IMR-90 (cell line): ENCODE measurements around the gene ATP10A. TPM values are rescaled to one million over a fixed set of nuclear protein-coding genes. Genes with fewer than 3 reads are reported as not detected.

ENCODE experiments used
- ATAC-seq: fragments of 200-7000 bp; cut with Tn5 transposase; 2 replicates; pipeline ENCODE4 v1.9.1; 2020; ENCODE audit warnings: low read depth, mild to moderate bottlenecking, moderate library complexity
- BruUV-seq: library from RNA; stranded (reverse); fragments of 400-500 nt; replicated peaks from 2 replicates; lab custom pipeline; 2021; lab: Mats Ljungman, UMichigan
- CTCF ChIA-PET: fragments of 300-600 bp; formaldehyde crosslinking; extraction: SDS; loops from one replicate; lab custom pipeline; 2021; ENCODE audit warnings: antibody characterized with exemption; lab: Yijun Ruan, JAX
- POLR2A ChIA-PET: fragments of 300-600 bp; sonication (Branson Sonifier 250); formaldehyde crosslinking; loops from one replicate; lab custom pipeline; 2022; ENCODE audit warnings: antibody characterized with exemption; ENCODE audit not compliant: unreplicated experiment; lab: Charles Lee
- DNase-seq: peaks from one replicate; pipeline ENCODE4 v3.0.0; 2013
- H2AFZ ChIP-seq: replicated peaks from 2 replicates; pipeline ENCODE3; 2013; ENCODE audit warnings: low read length, mild to moderate bottlenecking; ENCODE audit not compliant: poor library complexity
- H2AK5ac ChIP-seq: 2 replicates; pipeline ENCODE4 v1.6.1; 2013; ENCODE audit warnings: low read depth, low read length, inconsistent platforms
- H2AK9ac ChIP-seq: replicated peaks from 2 replicates; pipeline ENCODE3; 2013; ENCODE audit warnings: mild to moderate bottlenecking, low read depth, low read length, moderate library complexity; ENCODE audit not compliant: poor library complexity
- H2BK120ac ChIP-seq: 2 replicates; pipeline ENCODE4 v1.6.1; 2013; ENCODE audit warnings: low read depth, low read length, inconsistent platforms
- H2BK15ac ChIP-seq: 3 replicates; pipeline ENCODE4 v1.6.1; 2013; ENCODE audit warnings: low read depth, low read length, inconsistent platforms
- H2BK20ac ChIP-seq: 2 replicates; pipeline ENCODE4 v1.6.1; 2013; ENCODE audit warnings: low read depth, mild to moderate bottlenecking, inconsistent platforms, low read length, moderate library complexity
- H2BK5ac ChIP-seq: 2 replicates; pipeline ENCODE4 v1.6.1; 2013; ENCODE audit warnings: mild to moderate bottlenecking, low read depth, low read length, inconsistent platforms; ENCODE audit not compliant: poor library complexity, severe bottlenecking
- H3K14ac ChIP-seq: replicated peaks from 2 replicates; pipeline ENCODE4 v1.6.1; 2013; ENCODE audit warnings: low read depth, low read length, inconsistent platforms
- H3K18ac ChIP-seq: 2 replicates; pipeline ENCODE4 v1.6.1; 2013; ENCODE audit warnings: low read depth, low read length, control low read depth
- H3K23ac ChIP-seq: 2 replicates; pipeline ENCODE4 v1.6.1; 2013; ENCODE audit warnings: low read depth, low read length, inconsistent platforms
- H3K27ac ChIP-seq: 2 replicates; pipeline ENCODE4 v1.5.1; 2013; ENCODE audit warnings: mild to moderate bottlenecking, control low read depth, low read length; ENCODE audit not compliant: insufficient read depth
- H3K27me3 ChIP-seq: 2 replicates; pipeline ENCODE4 v1.6.1; 2013; ENCODE audit warnings: low read length; ENCODE audit not compliant: control insufficient read depth, insufficient read depth
- H3K36me3 ChIP-seq: 2 replicates; pipeline ENCODE4 v1.6.1; 2013; ENCODE audit warnings: low read length, mixed read lengths; ENCODE audit not compliant: control insufficient read depth, insufficient read depth
- H3K4ac ChIP-seq: 2 replicates; pipeline ENCODE4 v1.6.1; 2013; ENCODE audit warnings: low read depth, low read length, inconsistent platforms
- H3K4me1 ChIP-seq: 2 replicates; pipeline ENCODE4 v1.6.1; 2013; ENCODE audit warnings: low read length, mixed read lengths; ENCODE audit not compliant: control insufficient read depth, insufficient read depth
- H3K4me2 ChIP-seq: 2 replicates; pipeline ENCODE4 v1.6.1; 2013; ENCODE audit warnings: low read depth, mild to moderate bottlenecking, control low read depth, low read length, moderate library complexity
- H3K4me3 ChIP-seq: 2 replicates; pipeline ENCODE4 v1.5.1; 2013; ENCODE audit warnings: low read depth, mild to moderate bottlenecking, control low read depth, low read length, moderate library complexity; ENCODE audit not compliant: insufficient read depth
- H3K56ac ChIP-seq: 2 replicates; pipeline ENCODE4 v1.6.1; 2013; ENCODE audit warnings: low read length, inconsistent platforms; ENCODE audit not compliant: insufficient read depth; ENCODE audit errors: extremely low read depth
- H3K79me1 ChIP-seq, 2 experiments: 2 replicates each; pipeline ENCODE4 v1.6.1; 2013; ENCODE audit warnings: low read length in 2 of 2, inconsistent platforms in 1 of 2, low read depth in 1 of 2
- H3K9ac ChIP-seq: 2 replicates; pipeline ENCODE4 v1.6.1; 2013; ENCODE audit warnings: low read depth, low read length, control low read depth
- H3K9me1 ChIP-seq: 2 replicates; pipeline ENCODE4 v1.6.1; 2013; ENCODE audit warnings: low read length, inconsistent platforms; ENCODE audit not compliant: insufficient read depth
- H3K9me3 ChIP-seq: 2 replicates; pipeline ENCODE4 v1.6.1; 2013; ENCODE audit warnings: low read length; ENCODE audit not compliant: control insufficient read depth, insufficient read depth
- H4K20me1 ChIP-seq: 2 replicates; pipeline ENCODE4 v1.6.1; 2013; ENCODE audit warnings: low read length, inconsistent platforms; ENCODE audit not compliant: insufficient read depth
- H4K5ac ChIP-seq: 2 replicates; pipeline ENCODE4 v1.6.1; 2013; ENCODE audit warnings: mild to moderate bottlenecking, low read depth, low read length, control low read depth
- H4K8ac ChIP-seq, 2 experiments: 2 replicates each; pipeline ENCODE4 v1.6.1; 2013; ENCODE audit warnings: low read depth in 2 of 2, low read length in 2 of 2, control low read depth in 1 of 2, inconsistent platforms in 1 of 2
- H4K91ac ChIP-seq: 2 replicates; pipeline ENCODE4 v1.6.1; 2013; ENCODE audit warnings: low read depth, low read length, inconsistent platforms; ENCODE audit not compliant: insufficient read depth
- CEBPB ChIP-seq: IDR thresholded peaks from 2 replicates; pipeline ENCODE4 v1.6.1; 2012; ENCODE audit warnings: low read depth, low read length, improper control_type of control experiment
- ELK1 ChIP-seq: fragments of 150-350 bp; IDR thresholded peaks from 2 replicates; pipeline ENCODE4 v1.6.1; 2016; ENCODE audit warnings: low read depth, mild to moderate bottlenecking, low read length, moderate library complexity, borderline replicate concordance
- MAZ ChIP-seq: IDR thresholded peaks from 2 replicates; pipeline ENCODE4 v1.6.1; 2012; ENCODE audit warnings: low read depth, mild to moderate bottlenecking, low read length, improper control_type of control experiment, moderate library complexity, borderline replicate concordance
- RAD21 ChIP-seq: IDR thresholded peaks from 2 replicates; pipeline ENCODE4 v1.6.1; 2012; ENCODE audit warnings: low read length, improper control_type of control experiment
- RCOR1 ChIP-seq: IDR thresholded peaks from 2 replicates; pipeline ENCODE4 v1.6.1; 2012; ENCODE audit warnings: mild to moderate bottlenecking, low read length, improper control_type of control experiment; ENCODE audit not compliant: insufficient replicate concordance
- SMC3 ChIP-seq: fragments of 150-350 bp; IDR thresholded peaks from 2 replicates; pipeline ENCODE4 v1.6.1; 2016; ENCODE audit warnings: low read depth, mild to moderate bottlenecking, antibody characterized with exemption, low read length, moderate library complexity
- USF2 ChIP-seq: fragments of 150-350 bp; IDR thresholded peaks from 2 replicates; pipeline ENCODE4 v1.6.1; 2017; ENCODE audit warnings: mild to moderate bottlenecking, antibody characterized with exemption, low read length, low read depth
- WGBS, 2 experiments: methylation state at CpG; one replicate each; pipeline versions ENCODE4 v1.1.5 to v1.1.7; 2013; ENCODE audit warnings: missing lambda C conversion rate in 2 of 2; ENCODE audit not compliant: insufficient read length in 1 of 2; ENCODE audit errors: extremely low coverage in 2 of 2; 5-methylcytosine and 5-hydroxymethylcytosine counted together
- dilution Hi-C: fragments of 300-500 bp; cut with HindIII; formaldehyde crosslinking; loops from one replicate; pipeline ENCODE4 v1.14.3; 2018; ENCODE audit warnings: low sequenced_read_pairs; ENCODE audit not compliant: unreplicated experiment
- in situ Hi-C: fragments of 300-500 bp; cut with MboI; formaldehyde crosslinking; loops from 3 replicates; pipeline ENCODE4 v1.14.3; 2019; ENCODE audit warnings: low sequenced_read_pairs, inconsistent platforms, mixed read lengths
- intact Hi-C: fragments of 100-400 bp; cut with micrococcal nuclease; formaldehyde crosslinking; loops from 2 replicates; pipeline ENCODE4 v1.10.0; 2022
- polyA plus RNA-seq, 3 experiments: library from polyadenylated mRNA; depleted of rRNA; stranded (reverse); fragments of >200 nt; gene quantifications; 2 replicates each; pipeline ENCODE4 v1.2.3, GENCODE V29; 2012; ENCODE audit warnings: low replicate concordance in 1 of 3
- total RNA-seq: library from RNA; depleted of rRNA; stranded (reverse); fragments of >200 nt; gene quantifications from 2 replicates; pipeline ENCODE4 v1.2.3, GENCODE V29; 2012

Gene ATP10A
- total and polyA plus RNA-seq, 2 of the 4 experiments (the other 2 are of a cell fraction), result 13.8 to 16.0 TPM

- ATAC-seq (no peak), DNase-seq (no peak)
- Histone ChIP-seq H4K91ac (no peak overlapping the region), H3K23ac (no peak overlapping the region), H2BK20ac (no peak overlapping the region), H3K27ac (no peak overlapping the region), H3K4me1 (no peaks in the 10 kb centered on the region), H2BK5ac (no peak overlapping the region), H3K14ac (no peak overlapping the region), H4K8ac (no peak overlapping the region), H3K9me3 (no peaks in the 10 kb centered on the region), H3K9ac (no peak overlapping the region), H3K79me1 (no peaks in the 10 kb centered on the region; a peak in 1 of 4 replicates), H3K56ac (no peak overlapping the region), H3K4me3 (no peak overlapping the region), H2AK9ac (no peak overlapping the region), H2AFZ (no peak overlapping the region), H3K4ac (no peak overlapping the region), H2BK120ac (no peak overlapping the region), H2BK15ac (no peak overlapping the region), H3K4me2 (no peak overlapping the region), H3K18ac (no peak overlapping the region), H3K27me3 (no peaks in the 10 kb centered on the region), H2AK5ac (no peak overlapping the region), H3K9me1 (no peaks in the 10 kb centered on the region; the same call in 1 of the 2 replicates), H3K36me3 (peaks cover 7% of the 10 kb centered on the region), H4K5ac (no peak overlapping the region), H4K20me1 (no peaks in the 10 kb centered on the region)
- dilution Hi-C loops, result no loop called here
- ChIA-PET CTCF (interaction anchor here (0.8 kb wide), 1 partner anchor 236 kb away, joined by 3 read pairs; no protein-coding TSS in a partner anchor), POLR2A (no interaction called here)
- BruUV-seq, result no TSS peak
- in situ Hi-C loops, result loop anchor here (10.0 kb wide), 1 partner anchor 237 kb away; no protein-coding TSS in a partner anchor
- no CpG with 5 or more reads among the region's 1 CpG for WGBS, 2 experiments
- intact Hi-C loops, result loop anchor here (10.0 kb wide), 1 partner anchor 77 kb away; no protein-coding TSS in a partner anchor
- TF ChIP-seq RAD21 (no peak), USF2 (no peak), CEBPB (no peak), RCOR1 (no peak), ELK1 (no peak), SMC3 (no peak), MAZ (no peak)
These were observed 165.5 kb downstream of the ATP10A start for GRCh38 chr15:25697586-25697985.
